ENCODE data around the gene SLC32A1. TPM values are rescaled to one million over a fixed set of nuclear protein-coding genes. Genes with fewer than 3 reads are reported as not detected.

Gene SLC32A1
- not detected in 2 replicates for total RNA-seq
- long read RNA-seq: 0 reads

DNA sequence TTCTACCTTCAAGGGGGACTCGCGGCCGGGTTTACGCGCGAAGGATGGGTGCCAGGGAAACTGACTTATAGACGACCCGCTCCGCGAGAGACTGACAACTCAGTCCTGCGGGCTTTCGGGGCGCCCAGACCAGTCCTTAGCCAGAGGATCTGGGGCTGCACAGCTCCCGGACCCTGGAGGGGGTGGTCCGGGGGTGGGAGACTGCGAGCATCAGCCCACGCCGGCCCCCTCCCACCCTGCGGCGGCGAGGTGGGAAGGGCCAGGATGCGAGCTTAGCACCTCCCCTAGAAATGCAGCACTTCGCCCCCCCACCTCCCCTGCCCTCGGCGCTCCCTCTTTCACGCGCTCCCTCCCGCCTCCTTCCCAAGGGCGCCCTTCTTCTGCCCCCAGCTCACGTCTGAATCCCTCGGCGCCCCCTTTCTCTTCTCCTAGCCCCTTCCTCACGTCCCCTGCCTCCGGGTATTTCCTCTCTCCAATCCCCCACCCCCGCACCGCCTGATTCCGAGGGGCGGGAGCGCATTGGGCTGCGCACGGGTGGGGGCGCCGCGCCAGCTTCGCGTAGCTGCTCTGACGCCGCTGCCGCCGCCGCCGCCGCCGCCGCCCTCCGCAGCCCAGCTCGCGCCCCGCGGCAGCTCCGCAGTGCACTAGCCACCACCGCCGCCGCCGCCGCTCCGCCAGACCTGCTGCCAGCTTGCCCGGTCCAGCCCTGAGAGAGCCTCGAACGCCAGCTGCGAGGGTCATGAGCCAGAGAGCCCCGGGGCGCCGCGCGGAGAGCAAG, at the start of gene SLC32A1:
Gene SLC32A1, plus strand, starts transcription at position 639 of the 778 bp plus-strand sequence. CDS start 239 bp downstream, outside the sequence.
- Mint-ChIP-seq H3K9me3 (ENCODE audit: low read depth) (no peaks in the 10 kb centered on the region), H3K4me1 (ENCODE audit: low read depth) (peaks cover 4% of the 10 kb centered on the region), H3K27ac (peak within 1 kb of the TSS; percentile 12), H3K27me3 (peaks cover 92% of the 10 kb centered on the region), H3K4me3 (ENCODE audit: low read depth) (no peak within 1 kb of the TSS), H3K36me3 (ENCODE audit: insufficient read depth) (no peaks in the 10 kb centered on the region)
- DNase-seq (ENCODE audit: low spot score, unreplicated experiment): no peak
- no peak for TF ChIP-seq CTCF (IDR thresholded peaks at IDR 0.05; ENCODE audit: unreplicated experiment)

GRCh38 chr20:38674765-38675133, 49.5 kb upstream of the SLC32A1 start:
- Mint-ChIP-seq H3K36me3 (ENCODE audit: insufficient read depth) (no peaks in the 10 kb centered on the region), H3K27me3 (peaks cover 71% of the 10 kb centered on the region), H3K4me3 (ENCODE audit: low read depth) (peak overlapping the region; percentile 67), H3K9me3 (ENCODE audit: low read depth) (no peaks in the 10 kb centered on the region), H3K27ac (no peak overlapping the region), H3K4me1 (ENCODE audit: low read depth) (peaks cover 4% of the 10 kb centered on the region)
- TF ChIP-seq CTCF (IDR thresholded peaks at IDR 0.05; ENCODE audit: unreplicated experiment): no peak
- no peak for DNase-seq (ENCODE audit: low spot score, unreplicated experiment)

- Mint-ChIP-seq H3K27ac (no peak overlapping the region), H3K4me3 (ENCODE audit: low read depth) (no peak overlapping the region), H3K36me3 (ENCODE audit: insufficient read depth) (no peaks in the 10 kb centered on the region), H3K4me1 (ENCODE audit: low read depth) (peaks cover 4% of the 10 kb centered on the region), H3K9me3 (ENCODE audit: low read depth) (no peaks in the 10 kb centered on the region), H3K27me3 (peaks cover 71% of the 10 kb centered on the region)
- no peak for DNase-seq (ENCODE audit: low spot score, unreplicated experiment)
- no peak for TF ChIP-seq CTCF (IDR thresholded peaks at IDR 0.05; ENCODE audit: unreplicated experiment)
These were observed 47.7 kb upstream of the SLC32A1 start for GRCh38 chr20:38676576-38676975.

DNA sequence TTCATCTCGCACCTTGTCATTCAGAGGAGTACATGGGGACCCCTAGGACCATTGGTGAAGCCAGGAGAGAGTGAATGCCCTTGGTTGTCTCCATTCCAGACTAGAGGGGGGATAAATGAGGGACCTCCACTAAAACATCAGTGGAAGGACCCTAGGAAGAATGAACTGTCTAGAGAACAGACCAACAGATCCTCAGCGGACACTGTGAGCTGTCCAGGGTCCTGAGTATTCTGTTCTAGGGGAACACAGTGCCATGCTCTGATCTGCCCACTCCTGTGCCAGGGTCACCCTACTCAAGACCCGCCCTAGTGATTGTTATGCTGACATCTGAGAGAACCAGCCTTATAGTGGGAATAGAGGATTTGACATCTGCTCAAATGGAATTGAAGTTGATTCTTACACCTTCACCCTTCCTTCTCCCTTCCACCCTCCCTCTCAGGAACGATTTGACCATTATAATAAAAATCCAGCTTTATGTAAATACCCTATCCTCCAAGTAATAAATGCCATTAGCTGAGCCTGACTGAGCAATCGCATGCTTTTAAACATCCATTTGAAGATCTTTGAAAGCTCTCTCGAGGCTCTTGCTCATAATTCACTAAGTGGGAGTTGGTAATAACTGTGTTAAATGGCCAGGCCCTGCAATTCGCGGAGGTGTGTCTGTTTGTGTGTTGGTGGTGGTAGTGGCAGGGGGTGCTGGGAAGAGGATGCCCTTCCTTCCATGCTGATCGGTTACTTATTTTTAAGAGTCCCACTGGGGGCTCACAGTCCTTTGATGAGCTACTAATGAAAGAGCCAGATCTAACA, 43.6 kb upstream of the SLC32A1 start:
- H3K27ac Mint-ChIP-seq: no peak overlapping the region
- TF ChIP-seq CTCF (IDR thresholded peaks at IDR 0.05; ENCODE audit: unreplicated experiment): no peak
- peaks cover 64% of the 10 kb centered on the region for H3K27me3 Mint-ChIP-seq
- peak; percentile 62 for DNase-seq (ENCODE audit: low spot score, unreplicated experiment)
- H3K4me1 Mint-ChIP-seq (ENCODE audit: low read depth): no peaks in the 10 kb centered on the region
- no peak overlapping the region for H3K4me3 Mint-ChIP-seq (ENCODE audit: low read depth)
- H3K36me3 Mint-ChIP-seq (ENCODE audit: insufficient read depth): no peaks in the 10 kb centered on the region
- H3K9me3 Mint-ChIP-seq (ENCODE audit: low read depth): no peaks in the 10 kb centered on the region

GRCh38 chr20:38685271-38685670, 39.0 kb upstream of the SLC32A1 start:
- peaks cover 64% of the 10 kb centered on the region for H3K27me3 Mint-ChIP-seq
- no peak for DNase-seq (ENCODE audit: low spot score, unreplicated experiment)
- H3K36me3 Mint-ChIP-seq (ENCODE audit: insufficient read depth): no peaks in the 10 kb centered on the region
- no peak overlapping the region for H3K4me3 Mint-ChIP-seq (ENCODE audit: low read depth)
- no peaks in the 10 kb centered on the region for H3K4me1 Mint-ChIP-seq (ENCODE audit: low read depth)
- H3K27ac Mint-ChIP-seq: no peak overlapping the region
- no peak for TF ChIP-seq CTCF (IDR thresholded peaks at IDR 0.05; ENCODE audit: unreplicated experiment)
- H3K9me3 Mint-ChIP-seq (ENCODE audit: low read depth): no peaks in the 10 kb centered on the region

Data from progenitor cell of endocrine pancreas (in vitro differentiated cells).